NCI-H2171 treated with DMSO at 0.1 percent for 48 hours (cell line): ENCODE measurements around the gene GPRIN2.
"Not testable (repeated sequence)": the region's sequence is repeated elsewhere in the genome, so short reads cannot be mapped to it uniquely, and the experiment has no call there.

Source experiments
- DNase-seq: peaks from one replicate; lab custom pipeline; 2025; lab: John Stamatoyannopoulos, UW

The GPRIN2 gene

DNA sequence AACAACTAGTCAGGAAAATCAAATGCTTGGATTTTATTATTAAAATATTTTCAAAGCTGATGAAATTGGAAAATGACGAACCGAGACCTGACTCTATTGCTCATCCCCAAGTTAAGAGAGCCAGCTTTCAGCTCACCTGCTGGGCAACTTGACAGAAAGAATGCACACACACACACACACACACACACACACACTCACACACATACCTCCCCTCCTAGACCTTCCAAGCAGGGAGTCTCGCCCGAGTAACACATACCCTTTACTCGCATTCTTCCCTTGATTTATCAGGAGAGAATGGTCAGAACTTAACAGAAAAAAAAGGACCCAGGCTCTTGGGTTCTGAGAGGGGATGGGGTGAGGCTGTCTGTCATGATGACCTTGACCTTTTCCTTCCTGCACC, 19.1 kb downstream of the GPRIN2 start:
- DNase-seq: no peak

DNA sequence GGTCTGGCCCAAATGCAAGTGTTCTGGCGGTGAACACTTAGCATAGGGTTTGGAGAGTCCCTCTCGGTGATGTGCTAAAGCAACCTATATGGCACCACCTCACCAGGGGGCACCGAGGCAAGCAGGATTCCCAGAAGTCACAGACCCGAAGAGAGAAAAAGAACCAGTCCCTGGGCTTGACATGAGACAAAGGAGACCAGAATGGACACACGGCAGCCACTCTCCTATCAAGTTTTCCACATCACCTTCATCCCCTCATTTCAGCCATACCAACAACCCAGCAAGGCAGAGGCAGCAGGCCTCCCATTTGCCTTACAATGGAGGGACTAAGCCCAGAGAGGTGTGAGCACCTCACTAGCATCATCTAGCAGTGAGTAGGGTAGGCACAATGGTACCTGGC, 19.7 kb downstream of the GPRIN2 start:
- DNase-seq: no peak

DNA sequence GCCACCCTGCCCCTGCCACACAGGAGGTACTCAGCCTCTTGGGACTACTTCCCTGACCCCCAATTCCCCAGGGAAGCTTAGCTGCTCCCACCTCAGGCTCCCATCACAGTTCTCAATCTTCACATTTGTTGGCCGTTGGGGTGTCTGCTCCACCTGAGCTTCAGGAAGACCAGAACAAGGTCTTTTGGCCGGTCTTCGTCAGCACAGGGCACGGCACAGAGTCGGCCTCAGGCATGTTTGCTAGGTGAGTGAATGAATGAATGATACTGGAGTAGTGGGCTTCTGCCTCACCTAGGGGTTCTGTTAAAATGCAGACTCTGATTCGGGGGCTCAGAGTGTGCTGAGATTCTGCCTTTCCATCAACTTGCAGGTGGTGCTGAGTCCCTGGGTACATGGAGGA, 20.3 kb downstream of the GPRIN2 start:
- no peak for DNase-seq

DNA sequence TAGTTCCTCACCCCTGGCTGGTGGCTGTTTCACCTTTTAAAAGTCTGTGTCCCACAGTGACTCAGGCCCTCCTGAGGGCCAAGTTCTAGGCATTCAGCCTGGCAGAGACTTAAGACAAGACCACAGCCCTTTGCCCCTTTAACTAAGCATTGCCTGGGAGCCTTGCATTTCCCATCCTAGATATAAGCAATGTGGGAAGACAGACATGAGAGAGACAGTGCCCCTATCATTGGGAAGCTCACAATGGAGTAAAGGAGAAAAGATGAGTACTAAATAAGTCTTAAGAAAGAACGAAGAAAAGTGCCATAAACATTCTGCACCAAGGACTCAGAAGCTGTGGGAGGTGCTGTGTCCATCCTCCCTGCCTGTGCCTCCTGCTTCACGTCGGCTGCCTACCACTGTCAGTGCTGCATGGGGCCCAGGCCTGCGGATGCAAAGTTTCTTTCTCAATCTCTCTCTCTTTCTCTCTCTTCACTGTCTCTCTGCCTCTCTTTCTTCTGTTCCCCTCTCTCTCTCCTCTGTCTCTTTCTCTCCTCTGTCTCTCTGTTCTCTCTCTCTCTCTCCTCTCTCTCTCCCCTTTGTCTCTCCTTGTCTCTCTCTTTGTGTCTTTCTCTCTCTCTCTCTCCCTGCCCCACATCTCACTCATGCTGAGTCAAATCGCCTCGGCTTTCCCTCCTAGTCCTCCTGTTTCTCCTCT, 21.5 kb downstream of the GPRIN2 start:
- no peak for DNase-seq

DNA sequence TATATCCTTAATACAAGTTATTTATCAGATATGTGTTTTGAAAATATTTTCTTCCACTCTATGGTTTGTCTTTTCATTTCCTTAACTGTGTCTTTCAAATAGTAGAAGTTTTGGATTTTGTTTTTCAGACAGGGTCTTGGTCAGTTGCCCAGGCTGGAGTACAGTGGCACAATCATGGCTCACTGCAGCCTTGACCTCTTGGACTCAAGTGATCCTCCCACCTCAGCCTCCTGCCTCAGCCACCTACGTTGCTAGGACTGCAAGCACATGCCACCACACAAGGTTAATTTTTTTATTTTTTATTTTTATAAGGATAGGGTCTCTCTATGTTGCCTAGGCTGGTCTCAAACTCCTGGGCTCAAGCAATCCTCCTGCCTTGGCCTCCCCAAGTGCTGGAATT, 24.2 kb downstream of the GPRIN2 start:
- DNase-seq: not testable (repeated sequence)

DNA sequence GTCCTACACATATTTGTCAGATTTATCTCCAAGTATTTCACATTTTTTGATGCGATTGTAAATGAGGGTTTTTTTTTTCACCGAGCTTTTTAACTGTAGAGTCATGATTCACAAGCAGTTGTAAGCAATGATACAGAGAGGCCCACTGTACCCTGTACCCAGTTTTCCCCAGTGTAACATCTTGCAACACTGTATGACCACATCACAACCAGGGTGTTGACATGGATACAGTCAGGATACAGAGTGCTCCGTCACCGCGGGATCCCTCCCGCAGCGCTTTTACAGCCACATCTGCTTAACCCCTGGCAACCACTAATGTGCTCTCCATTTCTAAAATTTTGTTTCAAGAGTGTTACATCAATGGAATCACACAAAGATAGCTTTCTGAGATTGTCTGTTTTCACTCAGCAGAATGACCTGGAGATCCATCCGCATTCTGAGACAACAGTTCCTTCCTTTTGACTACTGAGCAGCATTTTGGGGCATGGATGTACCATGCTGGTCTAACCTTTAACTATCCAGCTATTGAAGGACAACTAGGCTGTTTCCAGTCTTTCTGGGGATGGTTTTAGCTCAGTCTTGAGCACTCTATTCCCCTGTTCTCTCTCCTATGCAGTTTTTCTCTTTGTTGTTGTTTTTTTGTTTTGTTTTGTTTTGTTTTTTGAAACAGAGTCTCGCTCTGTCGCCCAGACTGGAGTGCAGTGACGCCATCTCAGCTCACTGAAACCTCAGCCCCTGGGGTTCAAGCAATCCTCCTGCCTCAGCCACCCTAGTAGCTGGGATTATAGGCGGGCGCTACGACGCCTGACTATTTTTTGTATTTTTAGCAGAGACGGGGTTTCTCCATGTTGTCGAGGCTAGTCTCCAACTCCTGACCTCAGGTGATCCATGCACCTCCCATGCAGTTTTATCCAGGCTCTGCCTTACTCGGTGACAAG, 25.9 kb downstream of the GPRIN2 start:
- DNase-seq: no peak

DNA sequence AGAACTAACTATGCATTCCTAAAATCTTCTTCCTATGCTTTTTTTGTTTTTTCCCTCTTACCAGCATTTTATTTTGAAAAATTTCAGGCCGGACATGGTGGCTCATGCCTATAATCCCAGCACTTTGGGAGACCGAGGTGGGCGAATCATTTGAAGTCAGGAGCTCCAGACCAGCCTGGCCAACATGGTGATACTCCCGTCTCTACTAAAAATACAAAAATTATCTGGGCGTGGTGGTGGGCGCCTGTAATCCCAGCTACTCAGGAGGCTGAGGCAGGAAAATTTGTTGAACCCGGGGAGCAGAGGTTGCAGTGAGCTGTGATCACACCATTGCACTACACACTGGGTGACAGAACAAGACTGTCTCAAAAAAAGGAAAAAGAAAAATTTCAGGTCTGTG, 26.7 kb downstream of the GPRIN2 start:
- not testable (repeated sequence) for DNase-seq

DNA sequence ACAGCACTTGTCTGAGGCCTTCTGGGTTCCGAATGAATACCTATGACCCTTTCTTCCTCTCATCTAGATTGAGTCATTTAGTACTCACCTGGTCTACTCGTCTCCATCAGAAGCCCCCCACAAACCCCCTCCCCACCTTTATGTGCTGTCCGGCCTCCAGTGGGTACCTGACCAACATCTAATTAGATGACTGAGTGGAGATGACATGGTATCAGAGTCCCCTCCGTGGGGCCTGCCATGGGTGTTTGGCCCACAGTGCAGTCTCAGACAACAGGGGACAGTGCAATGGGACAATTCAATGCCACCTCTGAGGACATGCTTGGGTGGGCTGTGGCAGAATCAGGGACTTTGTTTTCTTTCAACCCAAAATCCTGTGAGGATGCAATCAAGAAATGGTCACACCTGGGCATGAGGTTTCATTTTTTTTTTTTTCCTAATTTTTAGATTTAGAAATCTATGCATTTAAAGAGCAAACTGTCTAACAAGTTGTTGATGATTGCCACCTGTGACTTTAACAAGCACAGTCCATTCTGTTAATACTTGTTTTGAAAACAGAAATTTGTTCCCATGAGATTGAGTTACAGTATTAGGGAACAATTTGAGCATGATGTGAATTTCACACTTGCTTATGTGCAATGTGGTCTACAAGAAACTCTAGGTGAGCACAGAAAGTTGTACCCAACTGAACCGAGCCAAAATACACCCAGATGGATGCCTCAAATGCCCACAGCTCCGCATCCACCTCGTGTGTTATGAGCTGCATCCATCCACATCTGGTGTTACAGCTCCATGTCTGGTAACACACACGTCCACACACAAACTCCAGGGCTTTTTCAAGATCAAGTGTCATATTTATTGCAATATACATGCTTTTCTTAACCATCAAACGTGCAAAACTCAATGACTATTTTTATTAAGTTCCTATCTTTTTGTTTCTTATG, 27.5 kb downstream of the GPRIN2 start:
- no peak for DNase-seq

DNA sequence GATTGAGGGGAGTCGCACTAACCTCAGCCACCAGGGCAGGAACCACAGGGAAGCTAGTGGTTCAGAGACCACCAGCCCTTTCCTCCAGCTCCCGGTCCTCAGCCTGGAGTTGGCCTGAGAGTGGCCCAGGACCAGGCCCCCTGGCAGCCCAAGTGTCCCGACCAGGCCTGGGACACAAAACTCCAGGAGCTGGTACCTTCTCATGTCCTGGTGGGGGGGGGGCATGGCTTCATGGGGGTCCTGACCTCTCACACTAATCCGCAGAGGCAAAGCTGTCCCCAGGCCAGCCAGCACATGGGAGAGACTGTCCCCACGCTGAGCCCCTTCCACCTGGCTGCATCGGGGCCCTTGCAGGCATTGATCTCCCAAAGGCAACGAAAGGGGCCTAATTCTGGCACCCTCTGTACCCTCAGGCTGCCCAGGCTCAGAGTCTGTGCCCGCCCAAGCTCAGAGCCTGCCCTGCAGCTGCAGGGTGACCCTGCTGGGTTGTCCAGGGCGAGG, 28.2 kb downstream of the GPRIN2 start:
- no peak for DNase-seq

DNA sequence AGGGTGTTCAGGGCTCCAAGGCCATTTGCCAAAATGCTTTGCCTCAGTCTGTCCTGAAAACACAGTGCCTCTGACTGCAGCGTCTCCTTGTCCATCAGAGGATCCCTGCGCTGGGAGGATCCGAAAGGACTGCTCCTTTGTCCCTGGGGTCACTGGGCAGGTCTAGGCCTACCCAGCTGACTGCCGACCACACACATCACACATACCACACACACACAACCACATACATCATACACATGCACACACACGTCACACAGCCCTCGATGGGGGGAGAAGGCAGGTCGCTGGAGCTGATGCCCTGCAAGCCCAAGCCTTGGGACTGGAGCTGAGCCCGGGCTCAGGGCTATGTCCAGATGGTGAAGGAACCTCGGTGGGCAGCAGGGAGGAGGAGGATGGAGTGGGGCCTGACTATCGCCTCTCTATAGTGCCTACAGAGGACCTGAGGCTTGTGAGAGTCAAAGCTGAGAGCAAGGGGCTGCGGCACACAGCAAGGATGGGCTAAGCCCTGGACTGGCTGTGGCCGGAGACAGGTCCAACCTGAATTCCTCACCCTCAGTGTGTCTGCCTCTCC, 29.1 kb downstream of the GPRIN2 start:
- no peak for DNase-seq

DNA sequence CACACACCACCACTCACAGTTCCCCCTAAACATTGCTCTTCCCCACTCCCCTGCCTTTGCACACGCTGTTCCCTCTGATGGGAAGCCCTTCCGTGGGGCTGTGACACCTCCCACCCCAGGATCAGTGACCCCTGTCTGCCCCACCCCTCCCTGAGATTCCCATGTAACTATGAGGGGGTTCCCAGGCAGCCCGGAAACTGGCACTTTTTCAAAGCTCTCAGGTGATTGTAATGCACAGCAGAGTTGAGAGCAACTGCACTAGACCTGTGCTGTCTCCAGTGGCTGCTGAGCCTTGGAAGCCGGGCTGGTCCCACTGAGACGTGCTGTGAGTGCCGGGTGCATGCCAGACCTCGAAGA, 29.8 kb downstream of the GPRIN2 start:
- DNase-seq: no peak

DNA sequence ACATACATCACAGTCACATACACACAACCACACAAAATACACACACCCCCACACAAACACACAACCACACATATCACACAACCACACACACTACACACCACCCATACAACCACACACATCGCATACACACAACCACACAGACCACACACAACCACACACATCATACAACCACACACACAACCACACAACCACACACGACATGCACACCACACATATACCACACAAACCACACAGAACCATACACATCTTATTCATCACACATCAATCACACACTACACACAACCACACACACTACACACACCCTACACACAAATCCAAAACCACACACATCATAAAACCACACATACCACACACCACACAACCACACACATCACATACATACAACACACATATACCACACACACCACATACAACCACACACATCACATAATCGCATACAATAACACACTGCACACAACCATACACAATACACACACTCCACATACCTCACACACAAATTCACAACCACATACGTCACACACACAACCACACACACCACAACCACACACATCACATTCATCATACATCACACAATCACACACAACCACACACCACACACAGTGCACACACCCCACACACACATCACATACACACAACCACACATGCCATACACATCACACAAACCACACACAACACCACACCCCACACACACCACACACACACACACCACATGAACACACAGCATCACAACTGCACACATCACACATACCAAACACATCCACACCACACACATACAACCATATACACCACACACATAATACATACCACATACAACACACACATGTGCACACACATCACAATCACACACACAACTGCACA, 30.4 kb downstream of the GPRIN2 start:
- no peak for DNase-seq

DNA sequence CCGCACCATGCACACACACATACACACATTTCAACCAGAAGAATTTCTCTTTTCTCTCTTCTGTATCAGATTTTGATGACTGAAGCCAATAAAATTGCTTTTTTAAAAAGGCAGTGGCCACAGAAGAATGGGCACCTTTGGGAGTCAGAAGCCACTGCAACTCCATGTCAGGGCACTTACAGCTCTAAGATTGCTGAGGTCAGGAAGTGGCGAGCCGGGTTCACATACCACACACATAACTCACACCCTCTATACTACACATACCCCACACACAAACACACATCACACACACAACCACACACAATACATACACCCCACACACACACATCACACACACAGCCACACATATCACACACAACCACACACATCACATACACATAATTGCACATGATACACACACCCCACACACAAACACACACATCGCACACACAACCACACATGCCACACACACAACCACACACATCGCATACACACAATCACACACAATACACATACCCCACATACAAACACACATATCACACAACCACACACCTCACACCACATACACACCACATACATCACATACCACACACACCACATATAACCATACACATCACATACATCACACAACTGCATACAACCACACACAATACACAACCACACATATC, 31.2 kb downstream of the GPRIN2 start:
- DNase-seq: no peak

DNA sequence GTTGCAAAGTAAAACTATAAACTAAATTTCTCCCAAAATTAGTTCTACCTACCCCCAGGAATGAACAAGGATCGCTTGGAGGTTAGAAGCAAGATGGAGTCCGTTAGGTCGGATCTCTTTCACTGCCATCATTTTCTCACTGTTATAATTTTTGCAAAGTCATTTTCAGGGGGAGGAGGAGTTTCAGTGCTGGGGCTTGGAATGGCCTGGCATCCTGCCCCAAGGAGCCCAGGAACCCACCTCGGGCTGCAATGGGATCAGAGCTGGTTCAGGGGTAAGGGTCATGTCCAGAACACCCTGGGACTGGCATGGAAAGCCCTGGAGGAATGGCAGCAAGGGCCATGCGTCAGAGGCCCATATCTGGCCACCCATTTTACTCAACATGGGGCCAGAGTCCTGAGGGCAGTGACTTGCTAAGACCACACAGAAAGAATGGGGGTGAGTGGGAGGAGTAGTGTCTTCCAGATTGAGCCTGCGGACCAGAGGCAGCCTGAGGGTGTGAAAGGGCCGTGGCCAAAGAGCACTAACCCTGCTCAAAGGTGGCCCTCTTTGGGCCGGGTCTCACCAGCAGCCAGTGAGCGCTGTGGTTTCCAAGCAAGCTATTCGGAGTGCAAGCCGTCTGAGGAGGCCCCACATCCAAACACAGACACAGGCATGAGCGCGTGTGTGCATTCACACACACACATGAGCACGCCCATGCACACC, 31.8 kb downstream of the GPRIN2 start:
- DNase-seq: no peak

DNA sequence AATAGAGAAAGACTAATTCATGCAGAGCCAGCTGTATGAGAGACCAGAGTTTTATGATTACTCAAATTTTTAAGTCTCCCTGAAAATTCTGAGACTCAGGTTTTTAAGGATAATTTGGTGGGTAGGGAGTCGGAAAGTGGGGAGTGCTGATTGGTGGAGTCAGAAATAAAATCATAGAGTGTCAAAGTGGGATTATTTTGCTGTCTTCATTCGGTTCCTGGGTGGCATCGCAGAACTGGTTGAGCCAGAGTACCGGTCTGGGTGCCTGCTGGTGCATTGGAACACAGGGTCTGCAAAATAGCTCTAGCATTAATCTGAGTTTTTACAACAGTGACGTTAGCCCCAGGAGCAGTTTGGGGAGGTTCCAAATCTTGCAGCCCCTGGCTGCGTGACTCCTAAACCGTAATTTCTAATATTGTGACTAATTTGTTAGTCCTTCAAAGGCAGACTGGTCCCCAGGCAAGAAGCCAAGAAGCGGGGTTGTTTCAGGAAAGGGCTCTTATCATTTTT, 32.4 kb downstream of the GPRIN2 start:
- no peak for DNase-seq

DNA sequence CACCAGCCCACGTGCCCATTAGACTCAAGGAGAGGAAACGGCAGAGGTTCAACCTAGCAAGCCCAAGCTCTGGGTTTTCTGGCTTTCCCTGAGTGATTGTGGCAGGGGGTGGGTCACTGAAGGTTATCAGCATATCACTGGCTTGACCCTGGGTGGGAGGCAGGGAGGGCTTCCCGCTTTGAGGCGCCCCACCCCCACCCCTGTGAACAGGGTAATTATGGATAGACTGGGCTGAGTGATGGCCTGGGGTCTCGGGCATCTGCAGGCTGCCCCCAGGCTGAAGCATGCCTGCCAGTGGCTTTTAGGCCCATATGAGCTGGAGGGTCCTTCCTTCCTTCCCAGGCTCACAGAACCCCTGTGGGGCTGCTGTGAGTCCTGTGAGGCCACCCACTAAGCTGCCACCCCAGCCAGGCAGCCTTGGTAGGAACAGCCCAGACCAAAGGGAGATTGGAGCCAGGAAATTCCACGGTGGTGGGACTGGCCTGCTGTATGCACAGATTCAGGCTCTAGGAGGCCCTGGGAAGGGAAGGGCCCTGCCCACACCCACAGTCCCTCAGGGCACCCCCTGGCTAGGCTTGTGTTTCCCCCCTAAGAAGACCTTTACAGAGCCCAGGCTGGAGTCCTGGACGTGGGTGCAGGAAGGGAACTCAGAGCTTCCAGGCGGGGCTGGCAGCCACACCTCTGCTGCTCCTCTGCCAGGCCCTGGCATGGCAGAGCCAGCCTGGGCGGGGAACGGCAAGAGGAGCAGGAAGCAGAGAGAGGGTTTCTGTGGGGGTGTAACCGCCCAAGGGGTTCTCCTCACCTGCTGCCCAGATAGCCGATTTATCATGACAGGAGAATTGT, 33.1 kb downstream of the GPRIN2 start:
- DNase-seq: no peak

DNA sequence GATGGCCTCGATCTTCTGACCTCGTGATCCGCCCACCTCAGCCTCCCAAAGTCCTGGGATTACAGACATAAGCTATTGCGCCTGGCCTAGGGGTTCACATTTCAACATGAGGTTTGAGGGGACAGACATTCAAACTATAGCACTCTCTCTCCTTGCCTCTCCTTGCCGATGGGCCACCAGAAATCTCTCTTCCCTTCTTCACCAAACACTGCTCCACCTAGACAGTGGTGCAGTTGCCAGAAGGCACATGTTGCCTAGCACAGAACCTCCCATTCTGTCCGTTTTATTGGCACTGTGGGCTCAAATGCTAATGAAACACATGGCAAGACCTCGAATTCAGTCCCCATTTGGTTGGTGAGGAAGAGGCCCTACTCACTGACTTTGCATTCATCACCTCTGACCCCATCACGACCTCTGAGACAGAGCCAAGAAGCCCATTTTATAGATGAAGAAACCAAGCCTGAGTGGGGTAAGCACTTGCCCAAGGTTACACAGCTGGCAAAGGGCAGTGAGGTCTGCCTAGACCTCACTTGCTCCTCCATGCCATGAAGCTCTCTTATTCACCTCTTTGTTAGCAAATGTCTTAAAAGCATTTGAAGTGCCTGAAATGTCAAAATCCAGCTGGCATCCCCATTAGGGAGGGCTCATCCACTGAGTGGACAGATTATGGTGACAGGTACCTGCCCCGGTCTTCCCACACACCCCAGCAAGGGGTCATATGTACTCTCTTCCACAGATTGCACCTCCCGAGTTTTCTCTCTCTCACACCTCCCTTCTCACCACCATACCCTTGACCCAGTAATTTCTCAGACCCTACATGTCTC, 34.0 kb downstream of the GPRIN2 start:
- no peak for DNase-seq

DNA sequence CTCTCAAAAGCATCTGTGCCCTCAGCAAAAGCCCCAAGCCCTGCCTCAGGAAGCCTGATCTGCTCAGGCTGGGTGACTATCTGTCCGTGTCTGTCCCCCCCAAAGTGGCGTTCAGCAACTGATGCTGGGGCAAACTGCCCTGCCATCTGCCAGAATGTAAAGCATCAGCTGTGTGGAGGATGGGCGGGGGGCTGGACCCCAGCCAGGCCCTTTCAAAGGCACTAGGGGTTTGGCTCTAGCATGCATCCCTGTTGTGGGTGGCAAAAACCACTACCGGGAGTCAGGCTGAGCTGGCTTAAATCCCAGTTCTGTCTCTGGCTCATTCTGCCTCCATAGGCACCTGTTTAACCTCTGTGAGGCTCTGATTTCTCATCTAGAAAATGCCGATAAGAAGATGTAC, 35.5 kb downstream of the GPRIN2 start:
- DNase-seq: peak; percentile 91
